GM13977 (cell line): ENCODE data around the gene COL5A1.

ENCODE experiments used
- DNase-seq: peaks from one replicate; pipeline ENCODE4 v3.0.0; 2012; ENCODE audit warnings: low spot score
- in situ Hi-C: fragments of 300-500 bp; cut with MboI; formaldehyde crosslinking; loops from one replicate; pipeline ENCODE4 v1.12.0; 2022; ENCODE audit warnings: low sequenced_read_pairs, low pct_unique_long_range_greater_than_20kb, mixed read lengths, inconsistent platforms; ENCODE audit not compliant: unreplicated experiment
- TF ChIP-seq, protein P1 (sequence below): IDR thresholded peaks from 2 replicates; pipeline ENCODE4 v1.5.1; 2012; ENCODE audit warnings: mild to moderate bottlenecking, control low read depth; ENCODE audit not compliant: insufficient read depth; ENCODE audit errors: extremely low read depth, missing control alignments

Gene COL5A1

DNA sequence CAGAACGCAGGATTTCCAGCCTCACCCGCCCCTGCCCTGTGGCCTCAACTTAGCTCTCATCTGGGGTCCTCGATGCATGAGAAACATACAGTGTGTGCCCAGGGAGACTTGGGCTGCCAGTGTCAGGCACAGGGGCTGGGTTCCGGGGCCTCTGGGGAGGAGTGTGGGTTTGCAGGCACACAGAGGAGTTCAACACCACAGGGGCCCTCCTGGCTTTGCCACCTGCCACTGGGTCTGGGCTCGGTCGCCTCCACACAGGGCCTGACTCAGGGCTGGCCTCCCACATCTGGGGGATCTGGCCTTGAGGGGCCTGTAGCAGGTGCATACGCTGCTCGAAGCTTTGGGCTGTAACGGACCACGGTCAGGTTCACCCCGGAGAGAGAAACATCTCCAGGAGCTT lies 111.6 kb downstream of the COL5A1 start:
- TF ChIP-seq, protein P1, sequence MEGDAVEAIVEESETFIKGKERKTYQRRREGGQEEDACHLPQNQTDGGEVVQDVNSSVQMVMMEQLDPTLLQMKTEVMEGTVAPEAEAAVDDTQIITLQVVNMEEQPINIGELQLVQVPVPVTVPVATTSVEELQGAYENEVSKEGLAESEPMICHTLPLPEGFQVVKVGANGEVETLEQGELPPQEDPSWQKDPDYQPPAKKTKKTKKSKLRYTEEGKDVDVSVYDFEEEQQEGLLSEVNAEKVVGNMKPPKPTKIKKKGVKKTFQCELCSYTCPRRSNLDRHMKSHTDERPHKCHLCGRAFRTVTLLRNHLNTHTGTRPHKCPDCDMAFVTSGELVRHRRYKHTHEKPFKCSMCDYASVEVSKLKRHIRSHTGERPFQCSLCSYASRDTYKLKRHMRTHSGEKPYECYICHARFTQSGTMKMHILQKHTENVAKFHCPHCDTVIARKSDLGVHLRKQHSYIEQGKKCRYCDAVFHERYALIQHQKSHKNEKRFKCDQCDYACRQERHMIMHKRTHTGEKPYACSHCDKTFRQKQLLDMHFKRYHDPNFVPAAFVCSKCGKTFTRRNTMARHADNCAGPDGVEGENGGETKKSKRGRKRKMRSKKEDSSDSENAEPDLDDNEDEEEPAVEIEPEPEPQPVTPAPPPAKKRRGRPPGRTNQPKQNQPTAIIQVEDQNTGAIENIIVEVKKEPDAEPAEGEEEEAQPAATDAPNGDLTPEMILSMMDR: no peak
- DNase-seq: no peak
- in situ Hi-C loops: no loop called here

DNA sequence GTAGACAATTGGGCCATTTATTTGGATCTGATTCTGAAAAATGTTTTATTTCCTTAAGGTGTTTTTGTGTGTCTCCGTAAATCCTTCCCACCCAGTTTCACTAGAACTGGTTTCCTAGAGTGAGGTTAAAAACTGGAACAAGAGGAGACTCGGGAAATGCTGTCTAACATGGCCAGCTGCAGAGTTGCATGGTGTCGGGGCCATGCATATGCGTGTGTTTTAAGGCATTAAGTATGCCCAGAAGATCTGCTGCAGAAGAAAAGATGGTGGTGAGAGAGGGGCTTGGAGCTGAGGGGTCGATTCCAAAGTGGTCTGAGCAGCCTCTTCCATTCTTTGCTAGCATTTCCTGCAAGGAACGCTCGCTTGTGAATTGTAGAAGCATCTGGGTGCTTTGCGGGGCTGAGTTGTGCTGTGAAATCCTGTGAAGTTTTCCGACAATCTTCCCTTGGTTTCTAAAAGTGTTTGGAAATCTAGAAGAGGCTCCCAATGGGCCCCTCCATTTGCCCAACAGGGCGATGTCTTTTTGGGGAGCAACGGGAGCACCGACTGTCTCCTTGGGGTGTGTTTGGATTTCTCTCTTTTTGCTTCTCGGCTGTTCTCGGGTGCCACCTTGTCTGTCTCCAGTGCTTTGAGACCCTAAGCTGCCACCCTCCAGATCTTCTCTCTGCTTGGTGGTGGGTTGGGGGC lies 113.8 kb downstream of the COL5A1 start:
- in situ Hi-C loops: no loop called here
- no peak for DNase-seq

DNA sequence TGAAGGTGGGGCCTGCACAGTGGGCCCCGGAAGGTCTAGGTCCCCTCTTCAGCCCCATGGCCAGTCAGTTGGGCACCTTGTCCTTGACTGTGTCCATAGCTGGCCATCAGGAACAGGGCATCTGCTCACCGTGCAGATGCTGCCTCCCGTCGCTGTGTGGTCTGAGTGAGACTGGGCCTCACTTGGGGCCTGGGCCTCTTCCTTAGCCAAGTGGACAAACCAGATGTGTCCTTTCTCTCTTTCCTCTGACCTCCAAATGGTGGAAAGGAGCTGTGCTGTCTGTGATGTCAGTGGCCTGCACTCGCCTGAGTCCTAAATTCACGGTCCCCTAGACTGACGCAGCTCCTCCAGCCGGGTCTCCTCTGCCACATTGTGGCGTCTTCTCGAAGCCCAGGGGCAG lies 114.5 kb downstream of the COL5A1 start:
- in situ Hi-C loops: no loop called here
- TF ChIP-seq, protein P1: no peak
- DNase-seq: no peak

More for the DNA sequence above, 113.8 kb downstream of the COL5A1 start:
- TF ChIP-seq, protein P1: no peak

DNA sequence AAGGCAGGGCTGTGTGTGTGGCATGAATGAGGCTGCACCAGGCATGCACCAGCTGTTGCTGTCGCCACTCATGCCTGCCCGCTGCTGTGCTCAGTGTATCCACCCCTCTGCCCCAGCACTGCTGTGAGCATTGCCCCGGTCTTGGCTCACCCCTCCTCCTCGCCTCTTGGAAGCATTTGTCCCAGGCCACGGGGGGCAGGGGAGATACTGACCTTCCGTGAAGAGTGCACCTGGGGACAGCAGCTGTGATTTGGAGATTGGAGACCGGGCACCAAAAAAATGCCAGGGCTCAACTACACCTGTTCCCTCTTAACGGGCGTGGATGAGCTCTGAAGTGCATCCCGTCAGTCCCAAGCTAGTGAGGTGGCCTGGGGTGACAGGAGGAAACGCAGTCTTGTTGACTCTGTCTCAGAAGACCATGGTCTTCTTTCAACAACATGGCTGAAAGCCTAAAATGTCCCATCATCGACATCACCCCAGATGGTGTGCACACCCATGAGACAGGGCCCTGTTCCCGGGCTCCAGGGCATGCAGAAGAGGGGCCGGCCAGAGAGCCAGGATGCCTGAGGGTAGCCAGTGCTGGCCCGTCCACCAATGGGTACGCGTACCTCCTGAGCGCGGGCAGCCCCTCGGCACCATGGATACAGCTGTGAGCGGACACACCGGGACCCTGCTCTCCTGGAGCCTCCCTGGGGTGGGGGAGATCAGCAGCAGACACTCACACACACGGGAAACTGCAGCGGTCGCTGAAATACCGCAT lies 115.8 kb downstream of the COL5A1 start:
- in situ Hi-C loops: no loop called here
- TF ChIP-seq, protein P1: no peak
- no peak for DNase-seq

DNA sequence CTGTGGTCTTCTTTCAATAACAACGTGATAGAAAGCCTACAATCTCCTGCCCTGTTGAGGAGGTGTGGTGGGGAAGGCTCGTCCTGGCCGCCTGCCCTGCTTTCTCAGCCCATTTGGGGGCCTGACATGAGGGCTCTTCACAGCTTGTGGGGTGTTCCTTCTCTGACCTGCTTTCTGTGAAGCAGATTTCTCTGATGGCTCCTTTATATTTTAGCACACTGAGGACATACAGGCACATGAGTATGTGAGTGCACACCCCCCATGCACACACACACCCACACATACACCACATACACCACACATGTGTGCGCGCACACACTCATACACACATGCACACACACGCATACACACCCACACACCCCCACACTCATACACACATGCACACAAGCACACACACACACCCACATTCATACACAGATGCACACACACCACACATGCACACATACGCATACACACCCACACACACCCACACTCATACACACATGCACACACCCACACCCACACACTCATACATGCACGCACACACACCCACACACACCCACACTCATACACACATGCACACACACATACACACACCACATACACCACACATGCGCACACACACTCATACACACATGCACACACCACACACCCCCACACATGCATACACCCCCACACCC lies 117.5 kb downstream of the COL5A1 start:
- in situ Hi-C loops: no loop called here
- TF ChIP-seq, protein P1: no peak
- DNase-seq: no peak

DNA sequence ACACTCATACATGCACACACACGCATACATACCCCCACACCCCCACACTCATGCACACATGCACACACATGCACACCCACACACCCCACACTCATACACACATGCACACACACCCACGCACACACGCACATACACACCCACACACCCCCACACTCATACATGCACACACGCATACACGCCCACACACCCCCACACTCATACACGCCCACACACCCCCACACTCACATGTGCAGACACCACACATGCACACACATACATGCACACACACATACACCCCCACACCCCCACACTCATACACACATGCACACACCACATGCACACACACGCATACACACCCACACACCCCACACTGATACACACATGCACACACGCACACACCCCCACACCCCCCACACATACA lies 118.3 kb downstream of the COL5A1 start:
- no peak for DNase-seq
- in situ Hi-C loops: no loop called here
- TF ChIP-seq, protein P1: no peak
